ENCODE results near the gene CPNE7.
"Not testable (repeated sequence)": the region's sequence is repeated elsewhere in the genome, so short reads cannot be mapped to it uniquely, and the experiment has no call there.

CPNE7 gene

GRCh38 chr16:89583895-89584644 is 8.5 kb downstream of the CPNE7 start:
- DNase-seq, result no peak

- no peak for DNase-seq
Measured at GRCh38 chr16:89584768-89585549, 9.4 kb downstream of the CPNE7 start.

- DNase-seq, result no peak
Measured at GRCh38 chr16:89586218-89586617, 10.7 kb downstream of the CPNE7 start.

GRCh38 chr16:89586853-89587252 is 11.3 kb downstream of the CPNE7 start:
- DNase-seq, result no peak

GRCh38 chr16:89587676-89588075 is 12.1 kb downstream of the CPNE7 start:
- not testable (repeated sequence) for DNase-seq

GRCh38 chr16:89588413-89589109 is 13.0 kb downstream of the CPNE7 start:
- DNase-seq, result no peak

GRCh38 chr16:89589241-89589926 is 13.8 kb downstream of the CPNE7 start:
- DNase-seq, result no peak

GRCh38 chr16:89593841-89594240 is 18.3 kb downstream of the CPNE7 start:
- DNase-seq, result no peak

- DNase-seq, result no peak
Measured at GRCh38 chr16:89595330-89596060, 19.9 kb downstream of the CPNE7 start.

GRCh38 chr16:89596061-89596689 is 20.6 kb downstream of the CPNE7 start:
- DNase-seq, result no peak

- no peak for DNase-seq
Measured at GRCh38 chr16:89596957-89597649, 21.5 kb downstream of the CPNE7 start.

GRCh38 chr16:89598199-89598598 is 22.6 kb downstream of the CPNE7 start:
- DNase-seq, result no peak

GRCh38 chr16:89599451-89599858 is 23.9 kb downstream of the CPNE7 start:
- no peak for DNase-seq

- no peak for DNase-seq
Measured at GRCh38 chr16:89599902-89600301, 24.3 kb downstream of the CPNE7 start.

- DNase-seq, result no peak
Measured at GRCh38 chr16:89600427-89600826, 24.9 kb downstream of the CPNE7 start.

- DNase-seq, result no peak
Measured at GRCh38 chr16:89600956-89601355, 25.4 kb downstream of the CPNE7 start.

- no peak for DNase-seq
Measured at GRCh38 chr16:89601906-89602272, 26.3 kb downstream of the CPNE7 start.

- DNase-seq, result no peak
Measured at GRCh38 chr16:89602273-89602951, 26.9 kb downstream of the CPNE7 start.

- DNase-seq, result no peak
Measured at GRCh38 chr16:89602952-89603590, 27.5 kb downstream of the CPNE7 start.

GRCh38 chr16:89604764-89605163 is 29.2 kb downstream of the CPNE7 start:
- DNase-seq, result no peak
